K562 (cell line): ENCODE measurements around the gene MED15. TPM values are rescaled to one million over a fixed set of nuclear protein-coding genes. Genes with fewer than 3 reads are reported as not detected.
A peak's percentile ranks its signal among the peaks of the same experiment; 100 is the strongest.

ENCODE experiments used
- CBX5 ChIP-seq: IDR thresholded peaks from 2 replicates; pipeline ENCODE4 v1.6.1; 2014; ENCODE audit warnings: low read depth, borderline replicate concordance
- DEAF1 ChIP-seq: fragments of 450-650 bp; formaldehyde crosslinking; IDR thresholded peaks from 2 replicates; pipeline ENCODE4 v1.4.0; 2020; ENCODE audit warnings: mild to moderate bottlenecking, moderate library complexity
- ETS2 ChIP-seq: IDR thresholded peaks from 2 replicates; pipeline ENCODE4 v1.6.1; 2016; ENCODE audit warnings: borderline replicate concordance, missing genetic modification characterization, mild to moderate bottlenecking, moderate library complexity, missing compliant biosample characterization; ENCODE audit not compliant: poor library complexity, severe bottlenecking
- FOXK2 ChIP-seq, 2 experiments: fragments of 450-650 bp; IDR thresholded peaks in 1 of 2; conservative IDR thresholded peaks in 1 of 2; 2 replicates each; pipeline ENCODE4 v1.6.1; 2016; ENCODE audit warnings: low read depth in 2 of 2, mild to moderate bottlenecking in 1 of 2
- GTF2E2 ChIP-seq: fragments of 200-800 bp; sonication (Bioruptor generic); IDR thresholded peaks from 2 replicates; pipeline ENCODE4 v1.6.1; 2016; ENCODE audit warnings: missing genetic modification characterization, missing compliant biosample characterization
- KAT8 ChIP-seq: fragments of 450-650 bp; IDR thresholded peaks from 2 replicates; pipeline ENCODE4 v1.6.1; 2016; ENCODE audit warnings: low read depth, mild to moderate bottlenecking
- NEUROD1 ChIP-seq: fragments of 150-350 bp; IDR thresholded peaks from 2 replicates; pipeline ENCODE4 v1.6.1; 2014; ENCODE audit warnings: borderline replicate concordance, low read length, low read depth; ENCODE audit not compliant: partially characterized antibody
- TCF7L2 ChIP-seq: fragments of 150-350 bp; IDR thresholded peaks from 2 replicates; pipeline ENCODE4 v1.6.1; 2016; ENCODE audit warnings: low read depth, mild to moderate bottlenecking, low read length, moderate library complexity
- THAP7 ChIP-seq: fragments of 250-450 bp; sonication (Bioruptor Pico); IDR thresholded peaks from 2 replicates; pipeline ENCODE4 v1.5.0; 2021
- ZFP1 ChIP-seq: fragments of 450-650 bp; formaldehyde crosslinking; IDR thresholded peaks from 2 replicates; pipeline ENCODE4 v1.4.0; 2020; ENCODE audit warnings: mild to moderate bottlenecking, mixed read lengths
- ZNF282 ChIP-seq: sonication (generic); formaldehyde crosslinking; IDR thresholded peaks from 2 replicates; pipeline ENCODE4 v1.8.1; 2023; ENCODE audit warnings: missing genetic modification reagents
- polyA plus RNA-seq, 8 experiments: library from polyadenylated mRNA; depleted of rRNA in 4 of 8; stranded (reverse) in 5 of 8; unstranded in 3 of 8; fragments of >200 nt; fragmentation: Nextera tagmentation in 2 of 8; fragmentation: Illumina TruSeq in 1 of 8; extraction: Ambion mirVana in 2 of 8; extraction: Trizol in 1 of 8; gene quantifications; 2 replicates each; pipeline versions ENCODE4 v1.2.1 to v1.2.3, GENCODE V29; 2011 to 2014; ENCODE audit warnings: inconsistent platforms in 1 of 8, missing spikeins in 1 of 8
- total RNA-seq, 7 experiments: library from RNA; depleted of rRNA in 6 of 7; stranded (reverse); fragments of >200 nt in 6 of 7; fragmentation: Illumina TruSeq in 2 of 7; extraction: Trizol in 2 of 7; gene quantifications; 2 replicates each; pipeline versions ENCODE4 v1.2.1 to v1.2.3, GENCODE V29; 2011 to 2021; ENCODE audit warnings: low replicate concordance in 1 of 7
- TF ChIP-seq, protein P1 (sequence below): fragments of 450-650 bp; IDR thresholded peaks from 2 replicates; pipeline ENCODE4 v1.6.1; 2018; ENCODE audit not compliant: partially characterized antibody
- TF ChIP-seq, protein P2 (sequence below), 3 experiments: IDR thresholded peaks in 2 of 3; conservative IDR thresholded peaks in 1 of 3; 2 replicates each; pipeline ENCODE4 v1.5.1; 2011 to 2012; ENCODE audit warnings: low read length in 3 of 3, mild to moderate bottlenecking in 3 of 3, control low read depth in 2 of 3, improper control_type of control experiment in 1 of 3, inconsistent platforms in 1 of 3, low read depth in 1 of 3, mixed read lengths in 1 of 3, moderate library complexity in 1 of 3; ENCODE audit not compliant: insufficient read depth in 2 of 3
- TF ChIP-seq, protein P3 (sequence below): fragments of 450-650 bp; IDR thresholded peaks from 2 replicates; pipeline ENCODE4 v1.6.1; 2016; ENCODE audit warnings: borderline replicate concordance

MED15 gene
- total and polyA plus RNA-seq, 9 of the 15 experiments (the other 6 are each of a cell fraction or from before 2014, with no cell fraction given) = 4.0 to 271 (median 60.1) TPM

- TF ChIP-seq THAP7 (CRISPR knock-in tag) (no peak), NEUROD1 (peak; percentile 14), GTF2E2 (no peak), ETS2 (no peak), ZNF282 (no peak), FOXK2 (conservative IDR thresholded peaks at IDR 0.05 in 1 of 2, IDR thresholded peaks at IDR 0.05 in 1 of 2; ENCODE audit: low read depth in 2 of 2) (no peak), ZFP1 (no peak), KAT8 (no peak), CBX5 (no peak), TCF7L2 (no peak), DEAF1 (CRISPR knock-in tag) (no peak)
- TF ChIP-seq, protein P1, sequence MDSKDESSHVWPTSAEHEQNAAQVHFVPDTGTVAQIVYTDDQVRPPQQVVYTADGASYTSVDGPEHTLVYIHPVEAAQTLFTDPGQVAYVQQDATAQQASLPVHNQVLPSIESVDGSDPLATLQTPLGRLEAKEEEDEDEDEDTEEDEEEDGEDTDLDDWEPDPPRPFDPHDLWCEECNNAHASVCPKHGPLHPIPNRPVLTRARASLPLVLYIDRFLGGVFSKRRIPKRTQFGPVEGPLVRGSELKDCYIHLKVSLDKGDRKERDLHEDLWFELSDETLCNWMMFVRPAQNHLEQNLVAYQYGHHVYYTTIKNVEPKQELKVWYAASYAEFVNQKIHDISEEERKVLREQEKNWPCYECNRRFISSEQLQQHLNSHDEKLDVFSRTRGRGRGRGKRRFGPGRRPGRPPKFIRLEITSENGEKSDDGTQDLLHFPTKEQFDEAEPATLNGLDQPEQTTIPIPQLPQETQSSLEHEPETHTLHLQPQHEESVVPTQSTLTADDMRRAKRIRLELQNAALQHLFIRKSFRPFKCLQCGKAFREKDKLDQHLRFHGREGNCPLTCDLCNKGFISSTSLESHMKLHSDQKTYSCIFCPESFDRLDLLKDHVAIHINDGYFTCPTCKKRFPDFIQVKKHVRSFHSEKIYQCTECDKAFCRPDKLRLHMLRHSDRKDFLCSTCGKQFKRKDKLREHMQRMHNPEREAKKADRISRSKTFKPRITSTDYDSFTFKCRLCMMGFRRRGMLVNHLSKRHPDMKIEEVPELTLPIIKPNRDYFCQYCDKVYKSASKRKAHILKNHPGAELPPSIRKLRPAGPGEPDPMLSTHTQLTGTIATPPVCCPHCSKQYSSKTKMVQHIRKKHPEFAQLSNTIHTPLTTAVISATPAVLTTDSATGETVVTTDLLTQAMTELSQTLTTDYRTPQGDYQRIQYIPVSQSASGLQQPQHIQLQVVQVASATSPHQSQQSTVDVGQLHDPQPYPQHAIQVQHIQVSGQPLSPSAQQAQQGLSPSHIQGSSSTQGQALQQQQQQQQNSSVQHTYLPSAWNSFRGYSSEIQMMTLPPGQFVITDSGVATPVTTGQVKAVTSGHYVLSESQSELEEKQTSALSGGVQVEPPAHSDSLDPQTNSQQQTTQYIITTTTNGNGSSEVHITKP = no peak
- TF ChIP-seq, protein P2, sequence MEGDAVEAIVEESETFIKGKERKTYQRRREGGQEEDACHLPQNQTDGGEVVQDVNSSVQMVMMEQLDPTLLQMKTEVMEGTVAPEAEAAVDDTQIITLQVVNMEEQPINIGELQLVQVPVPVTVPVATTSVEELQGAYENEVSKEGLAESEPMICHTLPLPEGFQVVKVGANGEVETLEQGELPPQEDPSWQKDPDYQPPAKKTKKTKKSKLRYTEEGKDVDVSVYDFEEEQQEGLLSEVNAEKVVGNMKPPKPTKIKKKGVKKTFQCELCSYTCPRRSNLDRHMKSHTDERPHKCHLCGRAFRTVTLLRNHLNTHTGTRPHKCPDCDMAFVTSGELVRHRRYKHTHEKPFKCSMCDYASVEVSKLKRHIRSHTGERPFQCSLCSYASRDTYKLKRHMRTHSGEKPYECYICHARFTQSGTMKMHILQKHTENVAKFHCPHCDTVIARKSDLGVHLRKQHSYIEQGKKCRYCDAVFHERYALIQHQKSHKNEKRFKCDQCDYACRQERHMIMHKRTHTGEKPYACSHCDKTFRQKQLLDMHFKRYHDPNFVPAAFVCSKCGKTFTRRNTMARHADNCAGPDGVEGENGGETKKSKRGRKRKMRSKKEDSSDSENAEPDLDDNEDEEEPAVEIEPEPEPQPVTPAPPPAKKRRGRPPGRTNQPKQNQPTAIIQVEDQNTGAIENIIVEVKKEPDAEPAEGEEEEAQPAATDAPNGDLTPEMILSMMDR (IDR thresholded peaks at IDR 0.05 in 2 of 3, conservative IDR thresholded peaks at IDR 0.05 in 1 of 3; ENCODE audit: insufficient read depth in 2 of 3, low read depth in 1 of 3, low read length in 3 of 3) = peak in 2 of 3 experiments; percentile 1 to 24; a peak in 1 of 6 replicates
- TF ChIP-seq, protein P3, sequence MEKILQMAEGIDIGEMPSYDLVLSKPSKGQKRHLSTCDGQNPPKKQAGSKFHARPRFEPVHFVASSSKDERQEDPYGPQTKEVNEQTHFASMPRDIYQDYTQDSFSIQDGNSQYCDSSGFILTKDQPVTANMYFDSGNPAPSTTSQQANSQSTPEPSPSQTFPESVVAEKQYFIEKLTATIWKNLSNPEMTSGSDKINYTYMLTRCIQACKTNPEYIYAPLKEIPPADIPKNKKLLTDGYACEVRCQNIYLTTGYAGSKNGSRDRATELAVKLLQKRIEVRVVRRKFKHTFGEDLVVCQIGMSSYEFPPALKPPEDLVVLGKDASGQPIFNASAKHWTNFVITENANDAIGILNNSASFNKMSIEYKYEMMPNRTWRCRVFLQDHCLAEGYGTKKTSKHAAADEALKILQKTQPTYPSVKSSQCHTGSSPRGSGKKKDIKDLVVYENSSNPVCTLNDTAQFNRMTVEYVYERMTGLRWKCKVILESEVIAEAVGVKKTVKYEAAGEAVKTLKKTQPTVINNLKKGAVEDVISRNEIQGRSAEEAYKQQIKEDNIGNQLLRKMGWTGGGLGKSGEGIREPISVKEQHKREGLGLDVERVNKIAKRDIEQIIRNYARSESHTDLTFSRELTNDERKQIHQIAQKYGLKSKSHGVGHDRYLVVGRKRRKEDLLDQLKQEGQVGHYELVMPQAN = no peak
Observed at GRCh38 chr22:20494978-20495860, 12.2 kb upstream of the MED15 start, which contains the start of gene KLHL22 (continued).
